Measurements from ENCODE around the gene SEC24B. TPM values are rescaled to one million over a fixed set of nuclear protein-coding genes. Genes with fewer than 3 reads are reported as not detected.

SEC24B gene
- total RNA-seq, 1 experiment from 2014 or later, result 27.1 TPM

DNA sequence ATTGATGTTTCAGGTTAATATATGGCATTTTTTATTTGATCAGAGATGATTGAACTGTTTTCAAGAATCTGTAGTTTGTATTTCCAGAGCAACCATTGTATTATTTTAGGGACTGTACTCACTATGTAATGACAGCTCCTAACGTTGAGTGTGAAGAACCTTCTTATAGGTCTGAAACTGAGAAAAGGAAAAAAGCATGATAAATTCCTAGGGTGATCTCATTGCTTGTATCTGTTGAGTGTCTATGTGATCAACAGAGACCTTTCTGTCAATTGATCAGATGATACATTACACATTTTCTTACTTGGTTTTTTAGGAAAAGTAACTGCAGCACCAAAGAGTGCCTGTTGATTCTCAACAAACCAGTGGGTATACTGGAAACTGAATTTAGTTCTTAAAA lies 40.2 kb downstream of the SEC24B start:
- Mint-ChIP-seq H3K4me1 (peaks cover 0 to 3% of the 10 kb centered on the region in 2 experiments; a peak in 2 of 4 replicates), H3K9me3 (no peaks in the 10 kb centered on the region), H3K4me3 (no peak overlapping the region), H3K27ac (0 out of 7 replicates have a peak overlapping the region, but pooled peaks of 1 of the 3 experiments have one; percentile 10), H3K36me3 (ENCODE audit: insufficient read depth in 1 of 3, low read depth in 3 of 3) (peaks cover 8 to 26% (median 20%) of the 10 kb centered on the region in 3 experiments; a peak in 6 of 7 replicates), H3K27me3 (ENCODE audit: low read depth) (no peaks in the 10 kb centered on the region)
- Histone ChIP-seq H2BK12ac (ENCODE audit: insufficient read length, low read depth, low read length) (no peak overlapping the region), H3K4ac (ENCODE audit: low read depth, low read length) (no peak overlapping the region), H4K91ac (ENCODE audit: insufficient read length, low read depth, low read length) (no peak overlapping the region), H3K27me3 (ENCODE audit: insufficient read depth, low read length) (no peaks in the 10 kb centered on the region), H3K27ac (ENCODE audit: insufficient read length, low read depth, low read length) (no peak overlapping the region), H3K79me1 (ENCODE audit: insufficient read depth, low read depth, low read length, poor library complexity, severe bottlenecking) (peaks cover 4% of the 10 kb centered on the region), H3K9ac (ENCODE audit: extremely low read depth, insufficient read length, low read length) (no peak overlapping the region), H3K9me3 (ENCODE audit: control insufficient read depth, low read depth, low read length) (no peaks in the 10 kb centered on the region), H3K79me2 (ENCODE audit: insufficient read depth, low read length) (peaks cover 3% of the 10 kb centered on the region; the same call in 1 of the 2 replicates), H3K18ac (ENCODE audit: insufficient read length, low read depth, low read length) (no peak overlapping the region), H2BK120ac (ENCODE audit: low read depth, low read length, poor library complexity, severe bottlenecking) (no peak overlapping the region), H3K23me2 (ENCODE audit: insufficient read length, low read depth, low read length, poor library complexity, severe bottlenecking) (no peaks in the 10 kb centered on the region), H4K8ac (replicated peaks; ENCODE audit: insufficient read length, low read depth, low read length) (no peak overlapping the region), H3K4me1 (ENCODE audit: insufficient read depth, low read length) (no peaks in the 10 kb centered on the region), H3T11ph (ENCODE audit: low read length) (no peak overlapping the region), H3K4me2 (ENCODE audit: insufficient read depth, insufficient read length, low read length) (no peak overlapping the region), H4K20me1 (ENCODE audit: control insufficient read depth, insufficient read depth, insufficient read length) (no peaks in the 10 kb centered on the region), H3K14ac (ENCODE audit: insufficient read depth, low read length) (no peak overlapping the region), H2BK15ac (ENCODE audit: low read depth, low read length) (no peak overlapping the region), H3K23ac (ENCODE audit: insufficient read length, low read depth, low read length) (no peak overlapping the region), H4K5ac (ENCODE audit: insufficient read length, low read depth, low read length) (no peak overlapping the region), H2BK20ac (ENCODE audit: low read depth, low read length, poor library complexity, severe bottlenecking) (no peak overlapping the region), H3K56ac (ENCODE audit: insufficient read length, low read depth, low read length) (no peak overlapping the region), H2AFZ (ENCODE audit: low read length) (no peak overlapping the region), H2AK5ac (ENCODE audit: insufficient read length, low read length) (no peak overlapping the region), H2BK5ac (ENCODE audit: insufficient read length, low read length) (no peak overlapping the region)
- no peak for DNase-seq
- no CpG with 5 or more reads among the region's 1 CpG for whole genome bisulfite sequencing (ENCODE audit: extremely low coverage, insufficient read length, low lambda C conversion rate)
- TF ChIP-seq, protein P1, sequence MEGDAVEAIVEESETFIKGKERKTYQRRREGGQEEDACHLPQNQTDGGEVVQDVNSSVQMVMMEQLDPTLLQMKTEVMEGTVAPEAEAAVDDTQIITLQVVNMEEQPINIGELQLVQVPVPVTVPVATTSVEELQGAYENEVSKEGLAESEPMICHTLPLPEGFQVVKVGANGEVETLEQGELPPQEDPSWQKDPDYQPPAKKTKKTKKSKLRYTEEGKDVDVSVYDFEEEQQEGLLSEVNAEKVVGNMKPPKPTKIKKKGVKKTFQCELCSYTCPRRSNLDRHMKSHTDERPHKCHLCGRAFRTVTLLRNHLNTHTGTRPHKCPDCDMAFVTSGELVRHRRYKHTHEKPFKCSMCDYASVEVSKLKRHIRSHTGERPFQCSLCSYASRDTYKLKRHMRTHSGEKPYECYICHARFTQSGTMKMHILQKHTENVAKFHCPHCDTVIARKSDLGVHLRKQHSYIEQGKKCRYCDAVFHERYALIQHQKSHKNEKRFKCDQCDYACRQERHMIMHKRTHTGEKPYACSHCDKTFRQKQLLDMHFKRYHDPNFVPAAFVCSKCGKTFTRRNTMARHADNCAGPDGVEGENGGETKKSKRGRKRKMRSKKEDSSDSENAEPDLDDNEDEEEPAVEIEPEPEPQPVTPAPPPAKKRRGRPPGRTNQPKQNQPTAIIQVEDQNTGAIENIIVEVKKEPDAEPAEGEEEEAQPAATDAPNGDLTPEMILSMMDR (conservative IDR thresholded peaks at IDR 0.05), result no peak

All from H9 (cell line).